ENCODE results near the gene TMPO. TPM values are rescaled to one million over a fixed set of nuclear protein-coding genes. Genes with fewer than 3 reads are reported as not detected.

TMPO gene
- total RNA-seq: 103 TPM

GRCh38 chr12:98515287-98516110, at the start of gene TMPO:
TMPO (plus strand) TSS chr12:98515590; CDS start chr12:98515868, 278 bp downstream.
- peak in 1 of 2 donors; percentile 93 for DNase-seq (ENCODE audit: extremely low spot score in 2 of 2)
- Histone ChIP-seq H3K4me1 (peaks cover 48% of the 10 kb centered on the region), H3K9me3 (no peaks in the 10 kb centered on the region), H3K27me3 (no peaks in the 10 kb centered on the region), H3K36me3 (no peaks in the 10 kb centered on the region), H3K27ac (peak within 1 kb of the TSS; percentile 90), H3K4me3 (peak within 1 kb of the TSS; percentile 79 to 95)
- peak; percentile 8 to 94 for TF ChIP-seq POLR2A (IDR thresholded peaks at IDR 0.05)
- TF ChIP-seq POLR2AphosphoS5 (IDR thresholded peaks at IDR 0.05; ENCODE audit: insufficient read depth in 1 of 2, low read depth in 1 of 2): peak; percentile 87 to 97
- TF ChIP-seq CTCF (IDR thresholded peaks at IDR 0.05): peak in 1 of 3 experiments; percentile 7
- intact Hi-C loops (cut with DNase I): loop anchor here (10.0 kb wide), 1 partner anchor 91 kb away; no protein-coding TSS in a partner anchor

- no peak for DNase-seq (ENCODE audit: extremely low spot score in 2 of 2)
- intact Hi-C loops (cut with DNase I): no loop called here
- no peaks in the 10 kb centered on the region for H3K36me3 ChIP-seq
- no peaks in the 10 kb centered on the region for H3K4me1 ChIP-seq
- H3K27me3 ChIP-seq: no peaks in the 10 kb centered on the region
- H3K27ac ChIP-seq: no peak overlapping the region
- H3K9me3 ChIP-seq: no peaks in the 10 kb centered on the region
- H3K4me3 ChIP-seq: no peak overlapping the region
- TF ChIP-seq CTCF (IDR thresholded peaks at IDR 0.05) (no peak), POLR2AphosphoS5 (IDR thresholded peaks at IDR 0.05; ENCODE audit: insufficient read depth in 1 of 2, low read depth in 1 of 2) (no peak), POLR2A (IDR thresholded peaks at IDR 0.05) (no peak)
Observed at GRCh38 chr12:98465950-98466602, 49.3 kb upstream of the TMPO start.

GRCh38 chr12:98466640-98467400, 48.6 kb upstream of the TMPO start:
- H3K4me3 ChIP-seq: no peak overlapping the region
- H3K27me3 ChIP-seq: no peaks in the 10 kb centered on the region
- H3K36me3 ChIP-seq: no peaks in the 10 kb centered on the region
- TF ChIP-seq POLR2AphosphoS5 (IDR thresholded peaks at IDR 0.05; ENCODE audit: insufficient read depth in 1 of 2, low read depth in 1 of 2): no peak
- TF ChIP-seq CTCF (IDR thresholded peaks at IDR 0.05): no peak
- no peak for TF ChIP-seq POLR2A (IDR thresholded peaks at IDR 0.05)
- H3K27ac ChIP-seq: no peak overlapping the region
- no peaks in the 10 kb centered on the region for H3K9me3 ChIP-seq
- no peak for DNase-seq (ENCODE audit: extremely low spot score in 2 of 2)
- no peaks in the 10 kb centered on the region for H3K4me1 ChIP-seq
- intact Hi-C loops (cut with DNase I): no loop called here

- intact Hi-C loops (cut with DNase I): no loop called here
- peak in 1 of 2 donors; percentile 40 for DNase-seq (ENCODE audit: extremely low spot score in 2 of 2)
- Histone ChIP-seq H3K36me3 (no peaks in the 10 kb centered on the region), H3K4me3 (no peak overlapping the region), H3K9me3 (no peaks in the 10 kb centered on the region), H3K27ac (no peak overlapping the region), H3K4me1 (no peaks in the 10 kb centered on the region), H3K27me3 (no peaks in the 10 kb centered on the region)
- TF ChIP-seq POLR2A (IDR thresholded peaks at IDR 0.05): no peak
- no peak for TF ChIP-seq POLR2AphosphoS5 (IDR thresholded peaks at IDR 0.05; ENCODE audit: insufficient read depth in 1 of 2, low read depth in 1 of 2)
- no peak for TF ChIP-seq CTCF (IDR thresholded peaks at IDR 0.05)
Observed at GRCh38 chr12:98469109-98469508, 46.3 kb upstream of the TMPO start.

Data from vagina (tissue), 2 donors.